GM18526 (cell line): ENCODE data around the gene FAM98C.

Experiments used
- POLR2A ChIP-seq: IDR thresholded peaks from 3 replicates; pipeline ENCODE4 v1.6.1; 2011; ENCODE audit not compliant: insufficient read length; ENCODE audit errors: extremely low read depth

Gene FAM98C

GRCh38 chr19:38411041-38411712 lies 8.3 kb downstream of the FAM98C start:
- no peak for TF ChIP-seq POLR2A

DNA sequence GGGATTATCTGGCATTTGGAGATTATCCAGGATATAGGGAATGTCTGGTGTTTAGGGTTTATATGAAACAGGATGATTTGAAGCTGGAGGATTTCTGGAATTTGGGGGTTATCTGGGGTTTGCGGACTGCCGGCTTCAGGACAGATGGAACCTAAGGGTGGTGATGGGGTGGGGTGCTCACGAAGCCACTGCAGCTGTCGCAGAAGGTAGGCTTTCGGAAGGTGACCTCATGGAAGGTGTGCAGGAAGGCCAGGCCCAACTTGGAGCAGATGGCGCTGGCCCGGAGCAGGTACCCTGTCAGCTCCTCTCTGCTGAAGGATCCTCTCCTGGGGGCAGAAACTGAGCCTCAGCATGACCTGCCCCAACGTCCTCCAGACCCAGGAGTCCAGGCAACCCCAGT lies 9.6 kb downstream of the FAM98C start:
- TF ChIP-seq POLR2A, result no peak

- no peak for TF ChIP-seq POLR2A
These were observed 10.1 kb downstream of the FAM98C start for GRCh38 chr19:38412961-38413360.

- no peak for TF ChIP-seq POLR2A
These were observed 10.5 kb downstream of the FAM98C start for GRCh38 chr19:38413416-38413815.

DNA sequence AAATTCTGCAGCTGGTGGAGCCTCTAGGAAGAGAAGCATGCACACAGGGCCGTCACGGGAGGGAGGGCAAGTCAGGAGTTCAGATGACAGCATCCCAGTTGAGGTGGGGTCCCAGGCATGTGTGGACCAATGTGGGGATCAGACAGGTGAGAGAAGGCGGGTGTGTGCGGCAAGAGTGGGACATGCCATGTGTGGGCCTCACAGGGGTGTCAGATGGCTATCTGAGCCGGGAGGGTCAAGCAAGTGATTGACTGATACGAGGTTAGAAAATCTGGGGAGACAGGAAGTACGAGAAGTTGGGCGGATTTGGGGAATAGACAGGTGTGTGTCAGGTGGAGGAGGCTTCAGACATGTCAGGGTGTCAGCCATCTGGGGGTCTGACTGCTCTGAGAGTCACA lies 14.3 kb downstream of the FAM98C start:
- TF ChIP-seq POLR2A, result no peak

DNA sequence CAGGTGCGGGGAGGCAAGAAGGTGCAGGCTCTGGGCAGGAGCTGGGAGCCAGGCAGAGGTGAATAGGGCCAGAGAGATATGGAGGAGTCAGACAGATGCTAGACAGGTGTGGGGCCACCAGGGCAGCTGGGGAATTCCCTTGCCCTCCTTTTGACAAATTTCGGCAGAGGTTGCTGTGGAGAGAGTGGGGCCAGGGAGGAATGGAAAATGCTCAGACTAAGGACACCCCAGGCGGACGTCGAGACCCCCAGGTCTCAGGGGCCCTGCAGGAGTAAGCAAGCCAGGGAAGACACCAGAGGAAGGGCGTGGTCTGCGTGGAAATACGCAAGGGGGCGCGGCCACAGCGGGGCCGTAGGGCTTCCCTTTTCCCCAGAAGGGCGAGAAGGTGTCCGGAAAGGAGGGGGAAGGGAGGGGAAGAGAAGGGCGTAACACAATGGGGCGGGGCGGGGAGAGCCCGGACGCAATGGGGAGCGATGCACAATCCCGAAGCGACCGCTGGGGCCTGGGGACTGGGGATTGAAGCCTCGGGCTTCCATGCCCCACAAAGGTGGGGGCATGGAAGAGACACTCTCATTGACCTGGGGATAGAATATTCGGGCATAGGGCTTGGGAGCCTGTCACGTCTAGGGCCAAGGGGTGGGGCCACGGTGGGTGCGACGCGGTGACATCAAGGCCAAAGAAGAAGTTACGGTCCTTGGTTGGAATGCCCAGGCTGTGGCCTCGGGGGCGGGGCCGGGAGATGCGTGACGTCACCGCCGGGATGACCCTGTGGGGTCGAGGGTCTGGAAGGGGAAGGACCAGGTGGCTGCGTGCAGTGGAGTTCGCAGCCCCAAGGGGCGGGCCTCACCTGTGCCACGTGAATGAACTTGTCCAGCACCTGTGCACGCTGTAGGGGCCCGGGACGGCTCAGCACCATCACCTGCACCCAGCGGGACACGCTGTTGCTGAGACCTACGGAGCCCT lies 14.9 kb downstream of the FAM98C start:
- no peak for TF ChIP-seq POLR2A

GRCh38 chr19:38420935-38421334 lies 18.0 kb downstream of the FAM98C start:
- TF ChIP-seq POLR2A, result no peak

GRCh38 chr19:38421856-38422255 lies 19.0 kb downstream of the FAM98C start:
- TF ChIP-seq POLR2A, result no peak

GRCh38 chr19:38422438-38422837 lies 19.5 kb downstream of the FAM98C start:
- no peak for TF ChIP-seq POLR2A

DNA sequence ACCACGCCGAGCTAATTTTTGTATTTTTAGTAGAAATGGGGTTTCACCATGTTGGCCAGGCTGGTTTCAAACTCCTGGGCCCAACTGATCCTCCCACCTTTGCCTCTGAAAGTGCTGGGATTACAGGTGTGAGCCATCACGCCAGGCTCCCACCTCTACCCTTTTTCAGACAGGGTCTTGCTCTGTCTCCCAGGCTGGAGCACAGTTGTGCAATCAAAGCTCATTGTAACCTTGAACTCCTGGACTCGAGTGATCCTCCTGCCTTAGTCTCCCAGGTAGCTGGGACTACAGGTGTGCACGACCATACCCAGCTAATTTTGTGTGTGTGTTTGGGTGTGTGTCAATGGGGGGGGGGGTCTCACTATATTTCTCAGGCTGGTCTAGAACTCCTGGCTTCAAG lies 21.4 kb downstream of the FAM98C start:
- TF ChIP-seq POLR2A, result no peak

GRCh38 chr19:38425222-38425809 lies 22.4 kb downstream of the FAM98C start:
- no peak for TF ChIP-seq POLR2A

DNA sequence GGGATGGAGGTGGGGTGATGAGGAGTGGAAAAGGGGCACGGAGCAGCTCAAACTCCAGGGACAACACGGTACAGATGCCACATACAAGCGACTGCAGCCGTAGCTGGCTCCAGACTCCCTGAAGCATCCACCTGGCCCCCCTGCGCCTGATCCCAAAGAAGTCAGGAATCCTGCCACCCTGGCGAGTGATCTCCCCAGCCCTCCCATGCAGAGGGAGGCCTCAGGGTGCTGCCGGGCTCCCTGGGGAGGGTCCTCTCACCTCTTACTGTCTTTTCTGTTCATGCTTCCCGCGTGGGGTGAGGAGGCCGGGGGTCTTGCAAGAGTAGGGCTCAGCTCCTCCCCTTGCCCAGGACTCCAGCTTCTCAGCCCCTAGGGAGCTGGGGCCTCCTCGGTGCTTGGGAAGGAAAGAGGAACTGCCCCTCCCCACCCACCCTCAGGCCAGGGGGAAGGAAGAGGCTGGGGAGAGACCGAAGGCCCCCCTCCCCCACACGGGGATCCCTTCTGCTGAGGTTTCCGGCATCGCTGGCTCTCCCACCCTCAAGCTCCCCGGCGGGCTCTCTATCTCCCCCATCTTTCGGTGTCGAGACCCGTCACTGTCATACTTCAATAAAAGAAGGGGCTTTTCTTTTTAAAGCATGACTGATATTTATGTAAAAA lies 23.0 kb downstream of the FAM98C start, which contains the start of gene RASGRP4:
RASGRP4 (minus strand) TSS at position 410 of the 657 bp plus-strand sequence; CDS start at position 282, 128 bp downstream.
- TF ChIP-seq POLR2A, result no peak

DNA sequence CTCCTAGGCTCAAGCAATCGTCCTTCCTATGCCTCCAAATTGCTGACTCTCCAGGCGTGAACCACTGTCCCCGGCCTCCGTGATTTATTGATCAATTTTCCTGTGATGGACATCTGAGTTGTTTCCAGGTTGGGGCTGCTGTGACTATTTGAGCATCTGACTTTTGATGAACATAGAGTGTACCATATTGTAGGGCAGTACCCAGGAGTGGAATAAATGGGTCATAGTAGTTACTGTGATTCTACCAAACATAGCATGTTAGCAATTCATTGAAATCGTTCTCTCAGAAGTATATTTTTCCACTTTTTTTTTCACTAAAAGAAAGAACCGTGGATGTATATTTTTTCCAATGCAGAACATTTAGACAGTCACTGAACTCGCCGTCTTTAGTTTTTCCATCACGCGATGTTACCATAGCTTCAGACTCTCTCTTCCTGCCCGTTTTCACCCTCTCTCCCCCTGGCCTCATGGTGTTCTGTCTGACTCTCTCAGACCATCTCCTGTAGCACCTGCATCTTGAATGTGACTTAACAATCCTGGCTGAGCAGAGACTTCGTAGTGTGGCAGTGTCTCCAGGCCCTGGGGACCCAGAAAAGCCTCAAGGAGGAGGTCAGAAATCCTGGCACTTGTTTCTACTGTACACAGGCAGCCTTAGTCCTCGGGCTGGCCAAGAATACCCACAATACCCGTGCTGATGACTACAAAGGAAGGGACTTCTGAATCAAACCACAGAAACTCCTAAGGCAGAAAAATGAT lies 26.3 kb downstream of the FAM98C start:
- TF ChIP-seq POLR2A, result no peak

DNA sequence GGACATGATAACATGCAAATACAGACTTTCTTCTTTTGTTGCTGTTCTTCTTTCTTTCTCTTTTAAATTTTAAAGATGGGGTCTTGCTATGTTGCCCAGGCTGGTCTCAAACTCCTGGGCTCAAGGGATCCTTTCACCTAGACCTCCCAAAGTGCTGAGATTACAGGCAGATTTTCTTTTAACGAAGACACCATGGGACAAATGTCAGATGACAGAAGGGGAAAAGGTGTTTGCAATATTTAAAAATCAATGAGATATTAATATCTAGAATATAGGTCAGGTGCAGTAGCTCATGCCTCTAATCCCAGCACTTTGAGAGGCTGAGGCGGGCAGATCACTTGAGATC lies 26.9 kb downstream of the FAM98C start:
- TF ChIP-seq POLR2A, result no peak

DNA sequence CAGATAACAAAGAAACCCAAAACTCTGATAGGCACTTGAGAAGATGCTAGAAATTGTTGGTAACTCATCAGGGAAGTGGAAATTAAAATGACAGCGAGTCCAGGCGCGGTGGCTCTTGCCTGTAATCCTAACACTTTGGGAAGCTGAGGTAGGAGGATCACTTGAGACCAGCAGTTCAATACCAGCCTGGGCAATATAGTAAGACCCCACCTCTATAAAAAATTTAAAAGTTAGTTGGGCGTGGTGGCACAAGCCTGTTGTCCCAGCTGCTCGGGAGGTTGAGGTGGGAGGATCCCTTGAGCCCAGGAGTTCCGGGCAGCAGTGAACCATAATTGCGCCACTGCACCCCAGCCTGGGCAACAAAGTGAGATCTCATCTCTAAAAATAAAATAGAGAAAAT lies 28.0 kb downstream of the FAM98C start:
- TF ChIP-seq POLR2A, result no peak
